ENCODE data around the gene FOXJ1.

- TF ChIP-seq CTCF (IDR thresholded peaks at IDR 0.05) (no peak), POLR2A (IDR thresholded peaks at IDR 0.05) (no peak)
Measured at GRCh38 chr17:76094046-76094445, 47.0 kb downstream of the FOXJ1 start.

Measured in thyroid gland (tissue), 4 donors.